ENCODE measurements around the gene GFOD1.

DNA sequence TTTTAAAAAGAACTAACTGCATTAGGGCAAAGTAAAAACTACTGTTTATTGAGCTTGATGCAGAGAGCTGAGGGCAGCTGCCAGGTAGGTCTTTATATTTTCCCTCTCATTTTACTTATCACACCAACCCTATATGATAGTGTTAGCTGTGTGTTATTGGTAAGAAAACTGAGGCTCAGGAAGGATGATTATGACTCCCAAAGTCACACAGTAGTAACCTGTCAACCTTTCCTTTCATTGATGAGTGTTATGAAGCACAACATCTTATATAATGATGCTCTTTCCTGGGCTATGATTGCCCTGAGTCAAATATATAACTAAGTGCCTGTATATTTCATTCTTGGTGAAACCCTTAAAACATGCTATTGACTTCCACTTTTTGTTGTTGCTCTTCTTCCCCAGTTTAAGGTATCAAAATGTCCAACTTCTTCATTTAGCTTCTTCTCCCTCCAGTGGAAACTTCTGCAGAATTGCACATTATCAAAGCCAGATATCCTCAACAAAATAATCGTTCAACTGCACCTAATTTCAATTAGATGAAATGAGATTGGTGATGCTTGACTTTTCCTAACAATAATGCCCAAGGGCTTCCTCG, 8.1 kb downstream of the GFOD1 start:
- TF ChIP-seq, protein P1, sequence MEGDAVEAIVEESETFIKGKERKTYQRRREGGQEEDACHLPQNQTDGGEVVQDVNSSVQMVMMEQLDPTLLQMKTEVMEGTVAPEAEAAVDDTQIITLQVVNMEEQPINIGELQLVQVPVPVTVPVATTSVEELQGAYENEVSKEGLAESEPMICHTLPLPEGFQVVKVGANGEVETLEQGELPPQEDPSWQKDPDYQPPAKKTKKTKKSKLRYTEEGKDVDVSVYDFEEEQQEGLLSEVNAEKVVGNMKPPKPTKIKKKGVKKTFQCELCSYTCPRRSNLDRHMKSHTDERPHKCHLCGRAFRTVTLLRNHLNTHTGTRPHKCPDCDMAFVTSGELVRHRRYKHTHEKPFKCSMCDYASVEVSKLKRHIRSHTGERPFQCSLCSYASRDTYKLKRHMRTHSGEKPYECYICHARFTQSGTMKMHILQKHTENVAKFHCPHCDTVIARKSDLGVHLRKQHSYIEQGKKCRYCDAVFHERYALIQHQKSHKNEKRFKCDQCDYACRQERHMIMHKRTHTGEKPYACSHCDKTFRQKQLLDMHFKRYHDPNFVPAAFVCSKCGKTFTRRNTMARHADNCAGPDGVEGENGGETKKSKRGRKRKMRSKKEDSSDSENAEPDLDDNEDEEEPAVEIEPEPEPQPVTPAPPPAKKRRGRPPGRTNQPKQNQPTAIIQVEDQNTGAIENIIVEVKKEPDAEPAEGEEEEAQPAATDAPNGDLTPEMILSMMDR (conservative IDR thresholded peaks at IDR 0.05; ENCODE audit: low read length), result no peak
- no peak for TF ChIP-seq EZH2phosphoT487 (IDR thresholded peaks at IDR 0.05; ENCODE audit: borderline replicate concordance)
